CD4-positive, alpha-beta T cell treated with Interleukin-1 beta for 1 hour (primary cell): ENCODE data around the gene NME5.

Experiments used
- DNase-seq, 2 donors: peaks; one replicate each; pipeline ENCODE4 v3.0.0-alpha.2; 2020 to 2022

The NME5 gene

DNA sequence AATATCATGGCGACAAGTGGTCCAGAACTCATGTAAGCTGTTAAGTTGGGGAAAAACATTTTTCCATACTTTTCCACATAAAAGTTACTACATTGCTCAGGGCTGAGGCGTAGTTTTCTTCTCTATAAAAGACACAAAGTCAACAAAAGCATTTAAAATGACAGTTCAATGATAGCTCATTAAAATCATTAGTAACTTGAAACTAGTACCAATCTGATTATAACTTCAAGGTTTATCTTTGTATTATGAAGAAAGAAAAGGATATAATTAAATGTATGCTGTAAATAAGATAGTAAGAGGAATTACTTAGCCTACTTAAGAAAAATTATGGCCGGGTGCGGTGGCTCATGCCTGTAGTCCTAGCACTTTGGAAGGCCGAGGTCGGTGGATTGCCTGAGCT, 9.9 kb downstream of the NME5 start:
- DNase-seq, result no peak

DNA sequence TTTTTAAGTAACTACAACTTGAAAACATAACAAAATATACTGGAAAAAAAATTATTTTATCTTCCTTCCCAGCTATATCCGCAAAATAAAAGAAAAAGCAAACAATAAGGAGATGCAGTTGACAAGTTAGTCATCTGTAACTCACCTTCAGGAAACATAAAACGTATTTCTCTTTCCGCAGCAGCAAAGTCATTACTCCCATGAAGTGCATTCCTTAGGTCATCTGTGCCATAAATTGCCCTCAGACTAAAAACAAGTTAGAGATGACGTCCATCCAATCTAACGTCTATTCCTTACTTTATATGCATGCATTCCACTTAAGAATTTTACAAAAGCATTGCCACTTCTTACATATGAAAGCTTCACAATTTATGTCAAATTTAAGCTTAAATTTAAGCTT, 10.9 kb downstream of the NME5 start:
- DNase-seq, result no peak

DNA sequence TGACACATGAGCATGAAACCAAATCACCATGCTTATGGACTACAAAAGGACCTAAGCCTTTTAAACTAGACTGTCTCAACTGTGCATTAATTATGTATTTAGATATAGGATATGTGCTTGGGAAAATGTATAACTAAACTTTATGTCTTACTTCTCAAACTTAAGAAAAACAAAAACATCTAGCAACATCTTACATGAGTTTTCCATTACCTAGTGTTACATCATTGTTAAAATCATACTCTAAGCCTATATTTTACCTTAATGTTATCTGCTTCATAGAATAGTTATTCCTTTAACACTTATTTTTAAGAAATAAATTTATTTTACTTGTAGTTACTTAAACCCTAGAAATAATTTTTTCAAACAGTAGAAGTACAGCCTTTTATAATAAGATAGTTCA, 24.0 kb downstream of the NME5 start:
- no peak for DNase-seq

DNA sequence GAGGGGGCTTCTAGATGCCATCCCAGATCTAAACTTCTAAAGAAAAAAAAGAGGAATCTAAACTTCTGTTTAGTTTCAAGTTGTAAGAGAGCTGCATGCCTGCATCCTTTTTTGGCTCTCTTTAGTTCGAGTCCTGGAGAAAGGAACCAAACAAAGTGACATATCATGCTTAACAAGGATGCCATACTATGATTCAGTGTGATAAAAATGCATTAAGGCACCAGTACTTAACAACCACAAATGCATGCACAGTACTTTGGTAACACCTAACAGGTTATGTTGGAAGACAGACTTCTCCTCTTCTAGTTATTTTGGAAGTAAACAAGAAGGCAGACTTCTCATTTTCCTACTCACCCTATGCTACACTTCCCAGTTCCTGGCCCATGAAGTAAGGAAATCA, 27.3 kb downstream of the NME5 start:
- no peak for DNase-seq

DNA sequence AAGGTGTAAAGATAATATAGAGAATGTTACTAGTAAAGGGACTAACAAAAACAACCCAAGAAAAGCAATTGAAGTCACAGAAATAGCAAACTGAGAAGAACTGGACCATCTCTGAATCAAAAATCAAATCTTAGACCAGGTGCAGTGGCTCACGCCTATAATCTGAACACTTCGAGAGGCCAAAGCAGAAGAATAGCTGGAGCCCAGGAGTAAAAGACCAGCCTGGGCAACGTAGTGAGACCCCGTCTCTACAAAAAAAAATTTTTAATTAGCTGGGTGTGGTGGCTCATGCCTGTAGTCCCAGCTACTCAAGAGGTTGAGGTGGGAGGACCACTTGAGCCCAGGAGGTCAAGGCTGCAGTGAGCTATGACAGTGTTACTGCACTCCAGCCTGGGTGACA, 28.0 kb downstream of the NME5 start:
- no peak for DNase-seq

DNA sequence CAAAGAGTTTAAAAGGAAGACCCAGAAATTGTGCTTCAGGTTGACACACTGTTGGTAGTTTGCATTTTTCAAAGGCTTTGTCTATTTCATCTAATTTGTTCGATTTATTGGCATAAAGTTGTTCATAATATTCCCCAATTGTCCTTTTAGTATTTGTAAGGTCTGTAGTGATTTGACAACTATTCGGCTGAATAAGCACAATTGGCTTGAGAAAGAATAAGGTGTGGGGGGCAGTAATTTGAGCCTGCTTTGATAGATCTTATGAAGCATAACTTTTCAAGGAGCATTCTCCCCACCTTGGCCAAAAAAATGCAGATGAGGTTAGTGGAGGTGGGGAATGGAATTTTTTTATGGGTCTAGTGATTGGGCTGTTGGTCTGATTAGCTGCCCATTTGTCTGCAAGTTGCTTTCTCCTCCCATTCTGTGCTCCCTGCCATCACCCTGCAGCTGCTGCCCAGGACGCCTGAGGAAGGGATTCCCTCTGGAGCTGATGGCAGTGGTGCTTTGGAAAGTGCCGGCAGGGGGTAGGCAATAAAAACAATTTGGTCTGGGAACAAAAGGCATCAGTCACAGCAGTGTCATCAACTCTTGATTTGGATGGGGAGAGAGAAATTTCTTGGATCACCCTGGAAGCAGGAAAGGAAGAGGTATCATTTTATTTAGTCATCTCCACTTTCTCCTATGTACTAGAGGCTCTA, 28.8 kb downstream of the NME5 start:
- DNase-seq, result no peak

DNA sequence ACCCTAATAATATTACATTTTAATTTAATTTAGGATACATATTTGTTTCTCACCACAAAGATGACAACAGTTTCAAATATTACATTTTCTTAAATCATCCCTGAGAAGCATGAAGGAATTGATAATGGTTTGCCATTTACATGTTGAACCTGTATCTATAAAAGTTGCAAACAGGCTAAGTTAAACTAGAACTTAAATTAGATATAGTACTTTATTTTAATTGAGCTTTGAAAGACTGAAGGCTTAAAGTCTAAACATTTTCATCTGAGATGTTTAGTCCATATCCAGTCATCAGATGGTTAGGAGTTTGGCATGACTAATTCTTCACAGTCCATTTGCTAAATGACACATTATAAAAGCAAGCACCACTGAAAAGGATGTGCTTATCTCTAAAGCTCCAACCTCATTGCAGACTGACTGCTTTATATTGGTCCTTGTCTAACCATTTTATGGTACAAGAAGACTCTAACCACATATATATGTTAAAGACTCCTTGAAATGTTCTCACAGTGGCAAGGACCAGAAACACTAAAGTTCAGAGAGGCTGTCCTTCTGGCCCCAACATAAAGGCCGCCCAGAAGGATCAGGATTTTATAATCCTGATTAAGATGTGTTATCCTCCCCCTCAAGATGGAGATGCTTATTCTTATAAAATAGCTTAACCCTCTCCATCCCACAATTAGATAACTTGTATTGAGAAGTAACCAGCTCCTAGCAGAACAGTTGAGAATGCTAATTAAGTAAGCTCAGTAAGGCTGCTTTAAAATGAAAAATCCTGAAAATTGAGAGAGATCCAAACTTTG, 29.6 kb downstream of the NME5 start:
- no peak for DNase-seq

DNA sequence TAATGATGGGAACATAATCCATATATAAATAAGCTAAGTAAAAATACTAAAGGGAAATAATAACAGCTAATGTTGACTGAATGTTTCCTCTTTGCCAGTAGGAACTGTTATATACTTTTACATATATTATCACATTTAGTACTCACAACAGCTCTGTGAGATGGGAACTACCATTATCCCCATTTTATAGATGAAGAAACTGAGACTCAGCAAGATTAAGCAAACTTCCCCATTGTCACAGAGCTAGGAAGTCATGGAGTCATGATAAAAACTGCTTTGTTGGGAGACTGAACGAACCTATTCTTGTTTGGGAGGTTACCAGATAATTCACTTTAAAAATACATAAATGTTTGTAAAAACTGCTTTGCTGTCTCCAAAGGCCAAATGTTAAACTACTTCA, 32.0 kb downstream of the NME5 start:
- no peak for DNase-seq

DNA sequence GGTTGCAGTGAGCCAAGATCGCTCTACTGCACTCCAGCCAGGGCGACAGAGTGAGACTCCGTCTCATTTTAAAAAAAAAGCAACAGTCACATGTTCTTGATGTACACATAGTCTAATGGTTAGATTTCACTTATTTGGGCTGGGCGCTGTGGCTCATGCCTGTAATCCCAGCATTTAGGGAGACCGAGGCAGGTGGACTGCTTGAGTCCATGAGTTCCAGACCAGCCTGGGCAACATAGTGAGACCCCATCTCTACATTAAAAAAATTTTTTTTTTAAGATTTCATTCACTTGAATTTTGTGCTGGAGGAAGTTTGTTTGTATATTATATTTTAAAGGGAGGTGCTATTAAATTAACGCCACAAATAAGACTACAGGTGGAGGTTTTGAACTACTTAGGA, 33.5 kb downstream of the NME5 start:
- DNase-seq, result no peak

DNA sequence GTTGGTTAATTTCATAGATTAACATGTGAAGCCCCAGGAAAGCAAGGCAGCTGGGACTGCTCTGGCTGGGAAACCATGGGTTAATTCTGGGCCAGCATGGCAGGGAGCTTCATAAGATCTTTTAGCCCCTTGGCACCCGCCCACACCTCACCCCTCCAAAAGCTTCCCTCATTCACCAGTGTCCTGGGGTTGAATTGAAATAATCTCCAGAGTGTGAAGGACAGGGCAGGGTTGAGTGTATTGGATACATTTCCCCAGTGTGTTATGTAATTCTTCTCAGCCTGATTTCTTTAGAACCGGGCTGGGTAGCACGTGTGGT, 36.0 kb downstream of the NME5 start:
- no peak for DNase-seq

DNA sequence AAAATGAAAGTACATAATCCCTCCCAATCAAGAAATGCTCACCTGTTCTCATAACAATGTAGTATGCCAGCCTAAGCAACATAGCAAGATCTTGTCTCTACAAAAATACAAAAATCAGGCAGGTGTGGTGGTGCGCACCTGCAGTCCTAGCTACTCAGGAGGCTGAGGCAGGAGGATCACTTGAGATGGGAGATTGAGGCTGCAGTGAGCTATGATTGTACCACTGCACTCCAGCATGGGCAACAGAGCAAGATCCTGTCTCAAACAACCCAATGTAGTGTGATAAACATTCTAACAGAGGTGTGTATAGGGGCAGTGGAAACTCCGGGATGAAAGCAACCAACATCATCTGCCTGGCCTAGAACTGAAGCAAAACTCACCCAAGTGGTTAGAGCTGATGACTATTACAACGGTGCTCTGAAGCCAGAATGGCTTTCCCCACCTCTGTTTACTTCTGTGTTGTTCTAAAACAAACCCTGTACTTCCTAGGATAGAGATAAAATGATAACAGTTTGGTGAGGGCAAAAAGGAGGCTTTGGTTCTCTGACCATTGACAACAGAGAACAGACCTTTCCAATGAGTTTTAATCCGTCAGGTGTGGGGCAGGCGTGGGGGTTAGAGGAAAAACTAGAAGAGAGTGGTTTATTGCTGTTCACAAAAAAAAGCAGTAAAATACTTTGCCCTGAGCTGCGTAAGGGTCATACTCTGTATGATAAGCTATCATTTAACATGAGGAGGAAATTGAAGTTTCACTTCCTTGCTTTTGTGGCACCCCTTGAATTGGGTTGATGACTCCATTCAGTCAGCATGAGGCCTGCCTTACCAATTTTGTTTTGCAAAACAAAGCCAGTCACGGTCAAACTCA, 36.5 kb downstream of the NME5 start:
- peak in 1 of 2 donors; percentile 5 for DNase-seq

DNA sequence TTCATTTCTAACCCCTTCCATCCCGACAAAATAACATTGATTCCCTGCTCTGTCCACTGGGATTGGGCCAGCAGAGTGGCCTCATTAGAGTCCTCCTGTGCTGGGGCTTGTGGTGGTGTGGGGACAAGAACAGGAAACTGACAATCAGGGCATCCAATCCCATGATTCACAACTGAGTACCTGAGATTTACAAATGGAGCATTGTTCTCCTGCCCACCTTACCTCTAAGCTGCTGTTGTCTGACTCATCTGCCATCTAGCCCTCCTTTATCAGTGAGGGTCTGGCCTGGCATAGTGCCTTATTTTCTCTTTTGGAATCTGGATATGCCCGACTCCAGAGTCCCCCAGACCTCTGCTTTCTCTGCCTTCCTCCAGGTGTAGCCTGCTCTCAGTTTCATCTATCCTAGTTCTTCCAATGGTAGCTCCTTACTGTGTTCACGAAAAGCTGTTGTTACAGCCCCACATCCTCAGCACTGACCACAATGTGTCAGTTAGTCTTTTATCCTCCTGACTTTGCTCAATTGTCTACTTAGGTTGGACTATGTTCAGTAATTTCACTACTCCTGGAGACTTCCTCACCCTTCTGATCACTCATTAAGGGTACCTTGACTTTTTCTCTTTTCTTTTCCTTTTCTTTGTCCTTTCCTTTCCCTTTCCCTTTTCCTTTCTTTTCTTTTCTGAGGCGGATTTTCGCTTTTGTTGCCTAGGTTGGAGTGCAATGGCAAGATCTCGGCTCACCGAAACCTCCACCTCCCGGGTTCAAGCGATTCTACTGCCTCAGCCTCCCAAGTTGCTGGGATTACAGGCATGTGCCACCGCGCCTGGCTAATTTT, 42.0 kb downstream of the NME5 start:
- no peak for DNase-seq

DNA sequence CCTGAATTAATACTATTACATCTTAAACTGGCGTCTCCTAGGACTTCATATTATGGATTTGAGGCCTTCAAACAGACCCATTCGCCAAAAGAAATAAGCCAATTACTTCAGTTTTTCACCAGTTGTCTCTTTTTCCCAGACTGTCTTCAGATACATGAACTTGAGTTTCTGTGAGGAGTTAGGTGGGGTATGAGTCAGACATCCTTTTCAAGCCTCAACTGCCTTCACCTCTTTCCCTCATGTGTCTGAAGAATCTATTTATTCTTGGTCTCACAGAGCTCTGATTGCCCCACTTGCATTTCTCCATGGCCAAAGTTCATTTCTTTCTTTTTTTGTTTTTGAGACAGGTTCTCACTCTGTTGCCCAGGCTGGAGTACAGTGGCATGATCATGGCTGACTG, 42.9 kb downstream of the NME5 start:
- DNase-seq, result no peak

DNA sequence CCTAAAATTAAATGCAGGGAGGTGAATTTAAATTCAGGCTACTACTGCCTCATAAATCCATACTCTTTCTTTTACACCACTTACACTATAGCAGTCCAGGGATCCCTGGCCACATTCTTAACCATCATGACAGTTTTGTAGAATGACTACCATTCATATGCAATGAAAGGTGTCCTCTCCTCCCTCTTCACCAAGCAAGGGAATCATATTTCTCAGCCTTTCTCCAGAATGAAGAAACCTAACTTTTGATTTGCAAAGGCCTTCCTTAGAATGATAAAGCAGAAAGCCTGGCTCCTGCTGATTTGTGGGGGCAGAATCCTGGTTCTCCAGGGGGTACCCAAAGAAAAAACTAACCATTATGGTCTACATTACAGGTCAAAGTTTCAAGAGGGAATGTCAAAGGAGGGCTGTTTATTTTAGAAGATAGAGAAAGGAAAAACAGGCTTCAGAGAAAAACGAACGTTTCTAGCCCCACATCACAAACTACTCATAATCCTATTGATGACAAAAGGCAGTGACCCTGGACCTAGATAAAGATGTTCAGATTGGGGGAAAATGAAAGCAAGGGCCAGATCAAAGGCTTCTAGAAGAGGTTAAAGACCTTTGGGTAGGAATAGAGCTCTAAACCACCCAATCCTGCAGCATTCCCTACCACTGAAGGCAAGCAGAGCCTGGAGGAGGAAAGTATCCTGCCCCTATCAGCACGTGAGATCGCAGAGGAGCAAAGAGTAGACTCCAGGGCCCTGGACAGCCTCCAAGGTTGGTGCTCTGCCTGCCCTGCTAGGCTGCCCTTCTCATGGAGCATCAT, 43.9 kb downstream of the NME5 start:
- no peak for DNase-seq

DNA sequence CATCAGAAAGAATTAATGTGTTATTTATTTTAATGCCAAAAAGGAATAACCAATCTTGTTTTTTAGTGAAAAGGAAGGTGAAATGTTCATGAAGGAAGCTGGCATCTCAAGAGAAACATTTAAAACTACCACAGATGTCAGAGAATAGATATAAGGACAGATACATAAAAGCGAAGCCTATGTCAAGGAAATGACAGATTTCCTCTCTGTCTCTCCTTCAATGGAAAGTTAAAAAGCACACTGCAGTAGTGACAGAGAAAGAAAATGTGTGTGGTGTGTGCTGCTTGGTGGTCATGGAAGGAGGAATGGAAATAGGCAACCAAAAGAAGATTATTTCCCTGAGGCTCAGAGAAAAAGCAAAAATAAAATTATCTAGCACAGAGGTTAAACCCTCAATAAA, 46.2 kb downstream of the NME5 start:
- DNase-seq, result no peak

DNA sequence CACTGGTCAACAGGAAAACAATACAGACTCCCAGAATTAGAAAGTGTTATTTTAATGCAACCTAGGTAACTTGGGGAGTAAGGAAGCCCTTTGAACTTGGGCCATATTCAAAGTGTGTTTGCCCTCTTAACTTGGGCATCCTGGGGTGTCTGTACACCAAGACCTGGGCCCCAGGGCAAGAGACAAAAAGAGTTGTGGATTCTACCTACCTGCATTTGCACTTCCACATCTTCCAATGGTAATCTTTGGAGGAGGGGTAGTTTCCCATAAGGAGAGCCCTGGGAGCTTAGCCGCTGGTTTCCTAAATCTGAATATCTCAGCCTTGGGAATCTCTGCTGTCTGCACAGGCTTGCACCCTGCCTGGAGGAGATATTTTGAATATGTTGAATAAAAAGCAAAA, 46.9 kb downstream of the NME5 start:
- DNase-seq, result no peak

DNA sequence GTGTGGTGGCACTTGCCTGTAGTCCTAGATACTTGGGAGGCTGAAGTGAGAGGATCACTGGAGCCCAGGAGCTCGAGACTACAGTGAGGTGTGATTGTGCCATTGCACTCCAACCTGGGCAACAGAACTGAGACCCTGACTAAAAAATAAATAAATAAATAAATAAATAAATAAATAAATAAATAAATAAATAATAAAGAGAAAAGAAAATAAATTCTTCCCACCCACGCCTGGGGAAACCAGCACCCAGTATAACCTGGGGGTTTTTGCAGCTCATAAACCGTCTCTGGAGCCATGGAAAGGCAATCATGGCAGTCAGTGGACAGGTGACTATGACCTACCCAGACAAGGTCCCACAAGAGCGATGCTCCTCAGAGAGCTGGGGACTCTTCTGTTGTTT, 47.5 kb downstream of the NME5 start:
- DNase-seq, result no peak

DNA sequence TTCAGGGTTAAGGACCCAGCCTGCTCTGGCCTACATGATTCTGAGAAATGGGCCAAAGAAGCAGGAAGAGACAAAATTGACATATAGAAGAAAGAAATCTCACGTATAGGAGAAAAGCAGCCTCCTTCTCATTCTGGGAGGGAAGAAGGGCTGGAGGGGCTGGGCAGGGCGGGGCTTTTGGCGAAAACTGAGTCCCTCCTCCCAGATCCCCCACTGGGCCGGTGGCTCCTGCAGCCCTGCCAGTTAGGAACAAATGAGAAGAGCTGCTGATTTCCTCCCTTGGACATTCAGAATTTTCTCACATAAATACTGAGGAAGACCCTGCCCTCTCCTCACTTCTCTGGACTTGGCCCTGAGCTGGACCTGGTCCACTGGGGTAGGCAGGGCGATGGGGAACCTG, 55.5 kb downstream of the NME5 start, which contains the start of gene WNT8A:
Gene WNT8A (plus strand): TSS at position 332 of the 400 bp plus-strand sequence. CDS start 95 bp downstream, outside the sequence.
- DNase-seq, result no peak

DNA sequence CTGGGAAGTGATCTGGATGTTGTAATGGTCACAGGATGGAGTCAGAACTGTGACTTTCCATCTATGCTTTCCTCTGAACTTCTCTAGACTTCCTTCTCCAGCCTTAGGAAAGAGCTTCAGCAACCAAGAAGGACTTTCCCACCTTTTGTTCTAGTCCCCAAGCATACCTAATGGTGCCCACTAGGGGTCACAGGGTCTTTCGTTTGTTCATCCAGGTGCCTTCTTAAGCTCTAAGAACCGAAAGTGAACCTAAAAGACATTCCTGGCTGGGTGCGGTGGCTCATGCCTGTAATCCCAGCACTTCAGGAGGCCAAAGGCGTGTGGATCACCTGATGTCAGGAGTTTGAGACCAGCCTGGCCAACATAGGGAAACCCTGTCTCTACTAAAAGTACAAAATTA, 57.2 kb downstream of the NME5 start:
- no peak for DNase-seq

DNA sequence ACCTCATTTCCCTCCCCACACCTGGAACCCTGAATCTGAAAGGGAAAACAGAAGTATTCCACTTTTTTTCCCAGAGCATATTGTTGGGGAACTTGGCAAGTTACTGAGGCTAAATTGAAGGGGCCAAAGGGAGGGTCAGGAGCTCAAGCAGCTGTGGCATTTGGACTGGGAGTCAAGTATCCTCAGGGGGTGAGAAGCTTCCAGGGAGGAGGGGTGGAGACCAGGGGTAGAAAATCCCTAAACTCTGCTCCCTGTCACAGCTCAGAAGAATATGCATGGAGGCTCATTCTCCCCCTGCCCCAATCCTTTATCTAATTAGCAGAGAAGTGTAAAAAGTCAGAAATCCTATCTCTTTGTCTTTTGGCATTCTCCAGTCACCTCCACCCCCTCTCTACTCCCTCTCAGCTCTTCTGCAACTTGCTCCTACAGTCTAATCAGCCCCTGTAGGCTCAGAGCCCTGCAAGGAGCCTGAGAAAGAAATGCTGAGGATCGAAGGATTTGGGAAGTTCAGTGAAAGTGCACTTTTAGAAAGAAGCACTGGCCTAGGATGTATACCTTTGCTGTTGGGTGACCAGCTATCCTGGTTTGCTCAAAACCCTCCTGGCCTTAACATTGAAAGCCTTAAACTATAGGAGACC, 61.1 kb downstream of the NME5 start:
- no peak for DNase-seq

DNA sequence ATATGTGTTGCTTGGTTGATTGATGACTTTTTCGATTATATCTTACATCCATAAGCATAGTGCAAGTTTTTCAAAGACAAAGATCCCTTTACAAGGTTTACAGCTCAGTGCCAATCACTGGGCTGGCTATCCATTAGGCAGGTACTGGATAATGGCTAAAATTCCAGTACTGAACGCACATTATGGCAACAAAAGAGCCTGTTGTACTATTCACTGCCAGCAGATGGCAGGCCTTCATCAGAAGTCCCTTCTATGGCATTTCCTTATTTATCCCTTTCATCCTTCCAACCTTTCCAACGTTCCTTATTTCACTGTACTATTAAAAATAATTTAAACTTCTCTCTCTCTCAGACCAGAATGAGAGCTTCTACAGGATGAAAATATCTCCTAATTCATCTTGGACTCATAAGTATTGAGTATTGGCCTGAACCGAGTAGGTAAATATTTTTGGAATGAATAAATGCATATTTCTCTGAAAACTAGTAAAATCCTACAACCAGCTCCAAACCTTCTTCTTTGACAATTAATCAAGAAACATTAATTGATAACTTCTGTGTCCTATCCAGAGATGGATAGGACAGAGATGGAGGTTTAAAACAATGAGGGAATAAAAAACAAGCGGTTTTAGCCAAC, 62.0 kb downstream of the NME5 start:
- DNase-seq, result peak; percentile 27 to 53
